Gastroesophageal sphincter (tissue), 4 donors: ENCODE measurements around the gene LDLRAP1. TPM values are rescaled to one million over a fixed set of nuclear protein-coding genes. Genes with fewer than 3 reads are reported as not detected.

ENCODE experiments used
- ATAC-seq: fragments of 150-250 bp; one replicate; pipeline ENCODE4 v1.9.1; 2016; ENCODE audit warnings: mild to moderate bottlenecking, moderate library complexity
- H3K27ac ChIP-seq, 4 donors: fragments of 200-600 bp; sonication (generic) in 3 of 4; 1 replicate in 3 of 4; 2 replicates in 1 of 4; pipeline ENCODE4 v1.5.1; 2016 to 2019
- H3K27me3 ChIP-seq: fragments of 200-600 bp; sonication (generic); one replicate; pipeline ENCODE4 v1.5.1; 2019
- H3K36me3 ChIP-seq, 2 donors: fragments of 200-600 bp; sonication (generic); one replicate each; pipeline ENCODE4 v1.5.1; 2019; ENCODE audit warnings: control low read depth in 1 of 2
- H3K4me1 ChIP-seq, 3 donors: fragments of 200-600 bp; sonication (generic); 1 replicate in 2 of 3; 2 replicates in 1 of 3; pipeline ENCODE4 v1.5.1; 2016 to 2019; ENCODE audit warnings: control low read depth in 2 of 3
- H3K4me3 ChIP-seq, 2 donors: fragments of 200-600 bp; sonication (generic); one replicate each; pipeline ENCODE4 v1.5.1; 2019; ENCODE audit warnings: mild to moderate bottlenecking in 1 of 2, moderate library complexity in 1 of 2
- H3K9me3 ChIP-seq, 3 donors: fragments of 200-600 bp; sonication (generic); one replicate each; pipeline ENCODE4 v1.5.1; 2017 to 2019; ENCODE audit warnings: control low read depth in 2 of 3
- CTCF ChIP-seq, 4 experiments: fragments of 200-600 bp in 2 of 4; fragments of 450-650 bp in 2 of 4; sonication (generic) in 1 of 4; IDR thresholded peaks; one replicate each; pipeline ENCODE4 v1.5.1; 2017 to 2019; ENCODE audit warnings: antibody characterized with exemption in 4 of 4, mild to moderate bottlenecking in 2 of 4, moderate library complexity in 2 of 4
- EP300 ChIP-seq: sonication (generic); formaldehyde crosslinking; IDR thresholded peaks from one replicate; pipeline ENCODE4 v1.6.1; 2017; ENCODE audit warnings: antibody characterized with exemption, mild to moderate bottlenecking
- POLR2A ChIP-seq, 2 donors: fragments of 450-650 bp; IDR thresholded peaks; one replicate each; pipeline ENCODE4 v1.6.1; 2017; ENCODE audit warnings: antibody characterized with exemption in 2 of 2, mild to moderate bottlenecking in 2 of 2, moderate library complexity in 1 of 2
- POLR2AphosphoS5 ChIP-seq: sonication (generic); formaldehyde crosslinking; IDR thresholded peaks from one replicate; pipeline ENCODE4 v1.6.1; 2017; ENCODE audit warnings: antibody characterized with exemption
- WGBS, 2 donors: methylation state at CpG; one replicate each; pipeline ENCODE4 v1.1.5; 2018; ENCODE audit warnings: low coverage in 1 of 2; 5-methylcytosine and 5-hydroxymethylcytosine counted together
- total RNA-seq, 4 donors: library from RNA; depleted of rRNA; stranded (reverse); fragments of >200 nt; gene quantifications; one replicate each; pipeline ENCODE4 v1.1.0, GENCODE V29; 2016

LDLRAP1 gene
- total RNA-seq, 4 donors from 2014 or later, result 13.6 to 21.3 (median 17.2) TPM

- TF ChIP-seq POLR2A (IDR thresholded peaks at IDR 0.05) (peak in 1 of 2 donors; percentile 18), EP300 (no peak), POLR2AphosphoS5 (no peak)
- peaks cover 0 to 65% (median 30%) of the 10 kb centered on the region in 3 donors for H3K4me1 ChIP-seq
- H3K27ac ChIP-seq, result peak overlapping the region; percentile 58 to 91 (median 88)
- 21 to 80% methylated on average over 1 to 5 of the region's 66 CpGs for WGBS, 2 donors
- no peaks in the 10 kb centered on the region for H3K36me3 ChIP-seq
- no peaks in the 10 kb centered on the region for H3K27me3 ChIP-seq
- no peak for ATAC-seq
- H3K4me3 ChIP-seq, result peak overlapping the region; percentile 77 to 98
- H3K9me3 ChIP-seq, result no peaks in the 10 kb centered on the region
Observed at GRCh38 chr1:25617625-25618432, 74.4 kb downstream of the LDLRAP1 start.

GRCh38 chr1:25618433-25618808 lies 75.0 kb downstream of the LDLRAP1 start:
- Histone ChIP-seq H3K27ac (peak overlapping the region; percentile 58 to 91 (median 88)), H3K36me3 (no peaks in the 10 kb centered on the region), H3K4me3 (peak overlapping the region; percentile 77 to 98), H3K27me3 (no peaks in the 10 kb centered on the region), H3K9me3 (no peaks in the 10 kb centered on the region), H3K4me1 (peaks cover 0 to 71% (median 30%) of the 10 kb centered on the region in 3 donors)
- WGBS, 2 donors, result 30 to 31% methylated on average over 2 to 4 of the region's 4 CpGs
- no peak for TF ChIP-seq POLR2A (IDR thresholded peaks at IDR 0.05)
- TF ChIP-seq POLR2AphosphoS5, result no peak
- TF ChIP-seq CTCF (IDR thresholded peaks at IDR 0.05), result no peak
- no peak for TF ChIP-seq EP300
- ATAC-seq, result no peak

Other genes with a start within 250 kb of the LDLRAP1 start
- gene TMEM50A, start 205.3 kb upstream of the LDLRAP1 start, total RNA-seq, result 100 to 1,000 TPM in 1 of 4 donors, 10 to 100 TPM in 3; 82.6 to 170 (median 88.8) TPM
- not detected for gene RHCE, start 122.8 kb upstream of the LDLRAP1 start, total RNA-seq
- gene MACO1, start 112.7 kb upstream of the LDLRAP1 start, total RNA-seq, result 10 to 100 TPM; 15.5 to 24.5 (median 19.0) TPM
- gene MAN1C1, start 73.2 kb downstream of the LDLRAP1 start, total RNA-seq, result 10 to 100 TPM; 20.0 to 38.1 (median 27.8) TPM